AG04449 (cell line): ENCODE results near the gene COL4A1.

Experiments used
- CTCF ChIA-PET: fragments of 350-600 bp; formaldehyde crosslinking; extraction: SDS; loops from one replicate; lab custom pipeline; 2021; ENCODE audit warnings: antibody characterized with exemption; lab: Yijun Ruan, JAX
- POLR2A ChIA-PET: fragments of 400-600, 350-600 bp; formaldehyde crosslinking; extraction: SDS; loops from one replicate; lab custom pipeline; 2020; ENCODE audit warnings: antibody characterized with exemption, inconsistent platforms; lab: Yijun Ruan, JAX
- DNase-seq: peaks from one replicate; pipeline ENCODE4 v3.0.0-alpha.2; 2010; ENCODE audit warnings: low read depth, low spot score
- H3K4me3 ChIP-seq: 2 replicates; pipeline ENCODE4 v1.5.1; 2011; ENCODE audit warnings: low read depth, mild to moderate bottlenecking, control low read depth, low read length
- CTCF ChIP-seq: IDR thresholded peaks from one replicate; pipeline ENCODE4 v1.5.1; 2011; ENCODE audit warnings: mild to moderate bottlenecking, moderate library complexity, low read length, control low read depth, inconsistent platforms; ENCODE audit not compliant: insufficient read depth; ENCODE audit errors: missing control alignments

COL4A1 gene

GRCh38 chr13:110301606-110302553 is 5.1 kb downstream of the COL4A1 start:
- peak; percentile 65 for DNase-seq
- peak overlapping the region; percentile 16 for H3K4me3 ChIP-seq
- TF ChIP-seq CTCF = no peak
- CTCF ChIA-PET = interaction anchor here (0.6 to 3.7 kb wide), 7 partner anchors 9 to 80 kb away, joined by 3 to 15 read pairs (median 4); no protein-coding TSS in a partner anchor
- POLR2A ChIA-PET = interaction anchor here (0.7 to 1.0 kb wide), 4 partner anchors 9 to 59 kb away, joined by 3 to 4 read pairs (median 4); no protein-coding TSS in a partner anchor

- ChIA-PET CTCF (interaction anchor here (0.8 to 3.7 kb wide), 6 partner anchors 10 to 79 kb away, joined by 3 to 15 read pairs (median 4); no protein-coding TSS in a partner anchor), POLR2A (interaction anchor here (0.9 to 1.0 kb wide), 3 partner anchors 11 to 60 kb away, joined by 3 to 4 read pairs (median 4); no protein-coding TSS in a partner anchor)
- no peak for DNase-seq
- peak overlapping the region; percentile 23 for H3K4me3 ChIP-seq
- TF ChIP-seq CTCF = no peak
Observed at GRCh38 chr13:110301083-110301482, 5.9 kb downstream of the COL4A1 start.

GRCh38 chr13:110300090-110300815 is 6.7 kb downstream of the COL4A1 start:
- no peak overlapping the region for H3K4me3 ChIP-seq
- no peak for TF ChIP-seq CTCF
- ChIA-PET CTCF (interaction anchor here (0.8 to 3.7 kb wide), 8 partner anchors 9 to 78 kb away, joined by 3 to 15 read pairs (median 4); no protein-coding TSS in a partner anchor), POLR2A (no interaction called here)
- DNase-seq = no peak

GRCh38 chr13:110299283-110299840 is 7.6 kb downstream of the COL4A1 start:
- POLR2A ChIA-PET = no interaction called here
- CTCF ChIA-PET = interaction anchor here (1.1 to 2.0 kb wide), 3 partner anchors 13 to 50 kb away, joined by 3 to 4 read pairs (median 3); no protein-coding TSS in a partner anchor
- no peak for TF ChIP-seq CTCF
- no peak overlapping the region for H3K4me3 ChIP-seq
- DNase-seq = no peak

- ChIA-PET CTCF (interaction anchor here (1.6 to 2.0 kb wide), 2 partner anchors 13 to 24 kb away, joined by 3 to 4 read pairs; no protein-coding TSS in a partner anchor), POLR2A (no interaction called here)
- no peak for DNase-seq
- TF ChIP-seq CTCF = no peak
- no peak overlapping the region for H3K4me3 ChIP-seq
Observed at GRCh38 chr13:110298505-110299282, 8.3 kb downstream of the COL4A1 start.
